HG03558 (cell line): ENCODE results near the gene CPSF3.

Source experiments
- ATAC-seq: cut with Tn5 transposase; IDR thresholded peaks from one replicate; pipeline ENCODE4 v1.9.1; 2021; ENCODE audit warnings: moderate number of reproducible peaks; ENCODE audit not compliant: unreplicated experiment; ENCODE audit errors: extremely low read depth

Gene CPSF3

DNA sequence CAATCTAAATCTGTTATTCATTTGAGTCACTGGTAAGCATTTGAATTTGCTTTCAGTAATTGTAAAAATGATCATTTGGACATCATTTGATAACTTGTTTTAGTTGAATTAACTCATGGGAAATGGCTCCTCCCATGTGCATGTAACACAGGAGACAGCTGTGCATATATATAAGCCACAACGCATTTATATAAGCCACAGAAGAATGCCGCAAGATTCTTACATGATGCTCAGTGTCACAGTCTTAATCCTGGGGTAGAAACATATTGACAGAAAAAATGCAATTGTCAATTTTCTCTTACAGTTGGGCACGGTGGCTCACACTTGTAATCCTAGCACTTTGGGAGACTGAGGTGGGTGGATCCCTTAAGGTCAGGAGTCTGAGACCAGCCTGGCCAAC lies 37.6 kb downstream of the CPSF3 start:
- no peak for ATAC-seq

DNA sequence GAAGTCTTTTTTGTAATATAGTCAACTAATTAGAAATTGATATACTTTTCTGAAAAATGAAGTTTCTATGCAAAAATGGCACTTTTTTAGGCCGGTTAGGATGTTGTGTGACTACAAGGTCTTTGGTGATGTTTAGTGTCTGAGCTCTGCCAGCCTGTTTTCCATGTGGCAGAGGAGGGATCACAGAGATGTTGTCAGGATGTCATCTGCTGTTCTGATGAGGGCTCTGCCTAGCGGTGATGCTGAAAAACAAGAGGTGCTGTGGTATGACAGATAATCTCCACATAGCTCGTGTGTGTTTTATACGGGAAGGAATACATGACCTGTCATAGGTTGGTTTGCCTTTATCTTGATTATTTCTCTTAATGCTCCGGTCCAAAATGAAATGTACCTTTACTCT lies 38.9 kb downstream of the CPSF3 start:
- ATAC-seq, result no peak

DNA sequence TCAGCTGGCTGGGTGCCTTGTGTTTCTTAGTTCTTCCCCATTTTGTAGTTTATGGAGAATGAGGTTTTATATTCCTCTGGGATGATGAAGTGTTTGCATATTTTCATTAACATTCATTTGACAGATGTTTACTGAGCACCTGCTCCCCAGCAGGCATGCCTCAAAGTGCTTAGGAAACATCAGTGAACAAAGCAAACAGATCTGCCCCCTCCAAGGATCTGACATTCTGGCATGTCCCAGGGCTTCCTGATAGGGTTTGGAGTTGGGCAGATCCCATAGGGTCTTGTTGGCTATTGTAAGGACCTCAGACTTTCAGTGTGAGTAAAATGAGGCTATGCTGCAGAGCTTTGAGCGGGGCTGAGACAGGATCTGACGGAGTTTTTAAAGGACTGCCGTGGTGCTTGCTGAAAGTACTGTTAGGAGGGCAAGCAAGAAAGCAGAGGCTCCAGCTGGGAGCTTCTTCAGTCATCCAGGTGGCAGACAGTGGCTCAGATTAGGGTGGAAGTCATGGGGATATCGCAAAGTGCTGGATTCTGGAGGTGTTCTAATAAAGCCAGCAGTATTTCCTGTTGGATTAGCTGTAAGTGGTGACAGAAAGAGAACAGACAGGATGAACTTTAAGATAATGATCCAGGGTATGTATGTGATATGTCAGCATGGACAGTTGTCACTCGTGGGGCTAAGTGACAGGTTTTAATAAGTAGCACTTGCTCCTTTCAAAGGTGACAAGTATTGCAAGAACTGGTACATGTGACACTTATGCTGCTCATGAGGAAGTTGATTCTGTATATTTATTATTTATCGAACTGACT lies 39.6 kb downstream of the CPSF3 start:
- no peak for ATAC-seq

DNA sequence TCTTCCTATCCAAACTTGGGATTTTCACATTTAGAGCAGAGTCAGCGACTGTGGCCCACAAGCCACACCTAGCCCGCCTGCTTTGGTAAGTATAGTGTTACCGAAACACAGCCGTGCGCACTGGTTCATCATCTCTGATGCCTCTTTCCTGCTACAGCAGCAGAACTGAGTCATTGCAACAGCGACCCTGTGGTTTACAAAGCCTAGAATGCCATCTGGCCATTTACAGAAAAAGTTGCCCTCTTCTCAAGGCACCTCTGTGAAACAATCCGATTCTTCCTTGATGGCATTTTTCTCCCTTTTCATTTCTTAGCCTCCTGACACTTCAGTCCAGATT lies 40.2 kb downstream of the CPSF3 start:
- no peak for ATAC-seq

DNA sequence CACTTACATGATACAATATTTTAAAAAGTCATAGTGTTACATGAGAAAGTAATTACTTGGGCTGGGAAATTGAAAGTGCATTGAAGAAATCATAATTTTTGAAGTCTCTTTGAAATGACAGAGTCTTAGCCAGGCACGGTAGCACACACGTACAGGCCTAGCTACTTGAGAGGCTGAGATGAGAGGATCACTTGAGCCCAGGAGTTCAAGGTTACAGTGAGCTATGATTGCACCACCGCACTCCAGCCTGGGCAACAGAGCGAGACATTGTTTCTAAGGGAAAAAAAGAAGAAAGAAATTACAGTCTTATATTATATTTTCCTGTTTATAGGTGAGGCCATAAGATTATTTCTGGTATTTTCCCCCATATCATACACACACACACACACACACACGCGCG lies 41.7 kb downstream of the CPSF3 start:
- ATAC-seq, result no peak

DNA sequence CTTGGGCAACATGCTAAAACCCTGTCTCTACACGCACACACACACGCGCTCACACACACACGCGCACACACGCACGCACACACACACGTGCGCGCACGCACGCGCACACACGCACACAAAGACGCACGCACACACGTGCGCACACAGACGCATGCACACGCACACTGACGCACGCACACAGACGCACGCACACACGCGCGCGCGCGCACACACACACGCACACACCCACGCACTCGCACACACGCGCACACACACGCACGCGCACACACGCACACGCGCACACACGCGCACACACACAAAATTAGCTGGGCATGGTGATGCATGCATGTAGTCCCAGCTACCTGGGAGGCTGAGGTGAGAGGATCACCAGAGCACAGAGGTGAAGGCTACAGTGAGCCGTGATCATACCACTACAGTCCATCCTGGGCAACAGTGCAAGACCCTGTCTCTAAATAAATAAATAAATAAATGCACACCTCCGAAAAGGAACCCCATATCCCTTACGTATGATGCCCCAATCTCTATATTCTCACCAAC lies 42.8 kb downstream of the CPSF3 start:
- ATAC-seq, result no peak

DNA sequence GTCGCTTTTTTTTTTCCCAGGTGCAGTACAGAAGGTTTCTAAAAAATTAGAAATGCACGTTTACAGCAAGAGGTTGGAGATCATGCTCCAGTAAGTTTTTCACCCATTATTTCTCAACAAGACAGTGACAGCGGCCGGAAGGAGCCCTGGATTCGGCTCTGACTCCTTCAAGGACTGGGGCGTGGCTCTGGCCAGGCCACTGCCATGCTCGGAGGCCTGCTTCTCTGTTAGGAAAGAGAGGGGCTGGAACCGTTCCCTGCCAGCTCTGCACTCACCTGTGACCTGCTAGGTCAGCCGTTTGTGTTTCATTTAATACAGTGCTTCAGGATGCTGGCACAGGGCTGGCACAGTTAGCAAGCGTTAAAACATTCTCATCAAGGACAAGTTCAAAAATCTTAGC lies 44.2 kb downstream of the CPSF3 start:
- no peak for ATAC-seq

DNA sequence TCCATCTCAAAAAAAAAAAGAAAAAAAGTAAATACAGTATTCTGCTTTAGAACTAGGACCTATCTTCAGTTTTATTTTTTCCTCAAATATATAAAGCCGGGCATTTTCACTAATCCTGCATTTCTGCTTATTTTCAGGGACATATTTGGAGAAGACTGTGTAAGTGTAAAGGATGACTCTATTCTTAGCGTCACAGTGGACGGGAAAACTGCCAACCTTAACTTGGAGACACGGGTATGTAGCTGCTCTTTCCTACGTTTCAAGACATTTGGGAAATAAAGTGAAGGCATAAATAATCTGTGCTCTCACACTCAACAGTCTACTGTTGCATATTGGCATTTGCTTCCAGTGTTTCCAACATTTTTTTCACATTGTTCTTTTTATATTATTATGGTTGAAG lies 47.8 kb downstream of the CPSF3 start:
- no peak for ATAC-seq

DNA sequence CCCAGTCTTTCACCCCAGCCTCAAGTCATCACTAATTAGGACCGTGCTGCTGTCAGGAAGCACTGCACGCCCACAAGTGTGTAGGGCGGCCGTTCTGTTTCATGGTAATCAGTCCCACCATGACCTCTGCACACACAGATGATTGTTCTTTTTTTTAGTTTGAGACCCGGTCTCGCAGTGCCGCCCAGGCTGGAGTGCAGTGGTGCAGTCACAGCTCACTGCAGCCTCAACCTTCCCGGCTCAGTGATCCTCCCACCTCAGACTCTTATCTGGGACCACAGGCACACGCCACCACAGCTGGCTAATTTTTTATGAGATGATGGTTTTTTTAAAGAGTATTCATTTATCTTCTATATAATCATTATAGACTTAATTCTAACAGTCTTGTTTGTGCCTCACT lies 49.1 kb downstream of the CPSF3 start:
- no peak for ATAC-seq

DNA sequence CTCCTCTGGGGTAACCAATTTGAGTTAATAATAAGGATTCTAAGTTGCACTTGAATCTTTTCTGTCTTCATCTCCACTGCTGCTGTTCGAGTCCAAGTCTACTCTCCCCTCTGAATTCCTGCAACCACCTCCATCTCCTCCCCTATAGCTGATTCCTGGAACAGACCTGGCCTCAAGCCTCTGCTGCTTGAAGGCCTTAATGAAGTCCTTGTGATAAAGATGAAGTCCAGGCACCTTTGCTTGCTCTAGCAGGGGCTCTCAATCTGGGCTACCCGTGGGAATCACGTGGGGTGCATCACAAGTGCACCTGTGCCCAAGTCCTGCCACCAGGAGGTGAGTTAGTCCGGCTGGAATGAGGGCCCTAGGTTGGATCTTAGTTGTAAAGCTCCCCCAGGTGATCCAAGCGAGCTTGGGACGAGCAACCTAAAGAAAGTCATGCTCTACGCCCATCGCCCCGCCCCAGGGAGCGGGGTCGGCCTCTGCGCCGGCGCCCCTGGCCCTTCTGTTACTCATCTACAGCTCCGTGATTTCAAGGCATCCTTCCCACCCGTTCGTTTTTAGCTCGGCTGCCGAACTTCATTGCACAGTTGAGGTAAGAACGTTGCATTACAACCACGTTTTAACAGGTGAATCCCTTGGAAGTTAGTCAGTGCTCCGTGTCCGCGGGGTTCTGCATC lies 50.0 kb downstream of the CPSF3 start:
- no peak for ATAC-seq

DNA sequence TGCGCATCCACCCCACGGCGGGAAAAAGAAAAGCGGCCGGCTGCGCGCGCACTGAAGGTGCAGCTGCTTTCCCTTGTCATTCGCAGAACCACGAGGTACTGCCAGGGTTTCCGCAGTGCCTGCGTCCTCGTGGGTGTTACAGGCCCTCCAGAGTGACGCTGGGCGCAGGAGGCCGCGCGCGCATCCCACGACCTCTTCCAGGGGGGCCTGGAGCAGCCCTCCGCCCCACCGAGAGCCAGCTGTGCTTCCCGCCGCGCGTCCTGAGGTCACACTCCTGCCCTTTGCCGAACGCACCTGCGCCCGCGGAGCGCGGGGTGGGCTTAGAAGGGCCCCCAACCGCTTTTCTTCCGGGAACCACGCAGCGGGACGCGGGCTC lies 50.5 kb downstream of the CPSF3 start:
- peak; percentile 6 for ATAC-seq

DNA sequence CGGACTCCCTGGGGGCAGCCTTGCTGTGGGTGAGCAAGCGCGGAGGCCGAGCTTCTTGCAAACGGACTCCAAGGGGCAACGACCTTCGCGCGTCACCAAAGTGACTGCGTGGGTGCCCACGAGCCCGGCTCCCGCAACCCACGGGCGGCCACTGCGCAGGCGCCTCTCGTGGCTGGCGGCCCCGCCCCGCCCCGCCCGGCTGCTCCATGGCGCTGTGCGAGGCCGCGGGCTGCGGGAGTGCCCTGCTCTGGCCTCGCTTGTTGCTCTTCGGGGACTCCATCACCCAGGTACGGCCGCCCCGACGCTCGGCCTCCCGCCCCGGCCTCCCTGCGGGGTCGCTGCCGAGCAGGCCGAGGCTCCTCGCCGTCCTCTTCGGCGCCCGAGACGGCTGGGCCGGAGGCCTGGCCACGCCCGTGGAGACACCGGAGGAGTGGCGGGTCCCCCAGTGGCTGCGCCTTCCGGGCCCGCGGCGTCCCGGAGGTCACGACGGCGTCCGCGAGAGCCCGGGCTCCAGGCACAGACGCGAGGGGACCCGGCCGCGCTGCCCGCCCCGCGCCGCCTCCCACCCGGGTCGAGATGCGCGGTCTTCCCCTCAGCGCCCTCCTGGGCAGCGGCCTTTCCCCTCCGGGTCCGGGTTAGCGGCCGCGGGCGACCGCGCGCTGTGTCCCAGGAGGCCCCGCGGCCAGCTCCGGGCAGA lies 51.1 kb downstream of the CPSF3 start, which contains the start of gene IAH1:
TSS of gene IAH1 (plus strand) at position 191 of the 697 bp plus-strand sequence. CDS start at position 207, 16 bp downstream.
- ATAC-seq, result peak; percentile 58

DNA sequence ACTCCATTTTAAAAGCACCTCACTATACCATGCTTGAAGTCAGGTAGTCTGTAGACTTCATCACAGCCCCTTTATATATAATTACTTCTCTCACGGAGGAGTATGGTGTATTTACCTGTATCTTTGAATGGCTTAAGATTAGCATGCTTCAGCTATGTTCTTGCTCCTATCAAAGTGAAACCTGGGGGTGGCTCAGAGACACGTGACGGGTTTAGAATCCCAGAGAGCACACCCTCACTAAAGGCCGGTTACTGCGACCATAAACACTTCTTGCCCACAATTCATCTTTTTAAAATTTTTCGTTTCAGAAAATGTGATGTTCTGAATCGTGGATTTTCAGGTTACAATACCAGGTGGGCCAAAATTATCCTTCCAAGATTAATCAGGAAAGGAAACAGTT lies 54.5 kb downstream of the CPSF3 start:
- ATAC-seq, result no peak

DNA sequence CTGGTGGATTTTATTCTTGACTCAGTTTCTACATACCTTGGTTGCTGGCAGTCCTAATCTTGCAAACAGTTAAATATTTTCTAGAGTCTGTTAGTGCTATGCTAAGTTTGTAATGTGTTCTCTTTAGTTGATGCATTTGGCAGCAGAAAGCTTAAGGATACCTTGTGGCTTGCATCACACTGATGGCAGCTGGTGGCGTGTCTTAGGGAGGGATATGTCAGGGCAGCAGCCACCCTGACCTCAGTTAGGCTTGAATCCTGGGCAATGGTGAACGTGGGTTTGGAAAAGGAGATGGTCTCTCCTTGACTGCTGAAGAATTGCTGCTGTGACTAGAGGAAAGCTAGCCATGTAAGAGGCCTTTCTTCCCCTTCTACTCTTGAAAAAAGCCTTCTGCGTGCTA lies 55.1 kb downstream of the CPSF3 start:
- ATAC-seq, result no peak

DNA sequence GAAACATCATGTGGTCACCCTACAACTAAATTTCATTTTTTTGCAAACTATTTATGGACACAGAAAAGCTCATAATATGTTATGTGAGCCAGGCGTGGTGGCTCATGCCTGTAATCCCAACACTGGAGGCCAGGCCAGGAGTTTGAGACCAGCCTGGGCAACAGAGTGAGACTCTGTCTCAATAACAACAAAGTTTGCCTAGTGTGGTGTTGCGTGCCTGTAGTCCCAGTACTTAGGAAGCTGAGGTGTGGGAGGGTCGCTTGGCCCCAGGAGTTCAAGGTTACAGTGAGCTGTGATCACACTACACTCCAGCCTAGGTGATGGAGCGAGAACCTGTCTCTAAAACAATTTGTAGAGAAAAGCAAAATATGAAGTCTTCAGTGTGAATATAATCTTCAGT lies 56.7 kb downstream of the CPSF3 start:
- no peak for ATAC-seq

DNA sequence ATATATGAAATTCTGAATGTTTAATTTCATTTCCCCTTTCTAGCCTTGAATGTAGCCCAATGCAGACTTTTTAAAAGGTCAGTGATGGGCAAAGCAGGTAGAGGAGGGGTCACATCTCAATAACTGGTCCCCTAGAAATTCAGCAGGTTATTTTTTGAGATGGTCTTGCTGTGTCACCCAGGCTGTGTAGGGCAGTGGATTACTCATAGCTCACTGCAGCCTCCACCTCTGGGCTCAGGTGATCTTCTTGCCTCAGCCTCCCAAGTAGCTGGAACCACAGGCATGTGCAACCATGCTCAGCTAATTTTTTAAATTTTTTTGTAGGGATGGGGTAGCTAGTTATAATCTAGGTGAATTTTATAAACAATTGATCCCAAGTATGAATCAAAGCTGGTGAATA lies 59.7 kb downstream of the CPSF3 start:
- no peak for ATAC-seq

DNA sequence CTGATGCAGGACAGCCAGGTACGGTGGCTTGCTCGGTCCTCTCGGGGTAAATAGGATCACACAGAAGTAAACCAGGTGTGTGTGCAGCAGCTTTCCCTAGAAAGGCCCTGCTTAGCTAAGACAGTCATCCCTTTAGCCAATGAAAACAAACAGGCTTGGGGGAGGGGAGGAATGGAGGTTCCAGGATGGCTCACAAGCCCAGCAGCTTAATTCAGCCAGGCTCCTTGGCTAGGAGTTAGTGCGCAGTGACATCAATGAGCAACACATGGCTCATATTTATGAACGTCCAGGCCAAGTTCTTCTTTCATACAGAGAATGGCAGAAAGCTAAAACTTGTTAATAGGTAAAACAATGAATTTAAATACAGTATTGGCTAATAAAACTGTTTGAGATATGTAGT lies 61.1 kb downstream of the CPSF3 start:
- no peak for ATAC-seq

DNA sequence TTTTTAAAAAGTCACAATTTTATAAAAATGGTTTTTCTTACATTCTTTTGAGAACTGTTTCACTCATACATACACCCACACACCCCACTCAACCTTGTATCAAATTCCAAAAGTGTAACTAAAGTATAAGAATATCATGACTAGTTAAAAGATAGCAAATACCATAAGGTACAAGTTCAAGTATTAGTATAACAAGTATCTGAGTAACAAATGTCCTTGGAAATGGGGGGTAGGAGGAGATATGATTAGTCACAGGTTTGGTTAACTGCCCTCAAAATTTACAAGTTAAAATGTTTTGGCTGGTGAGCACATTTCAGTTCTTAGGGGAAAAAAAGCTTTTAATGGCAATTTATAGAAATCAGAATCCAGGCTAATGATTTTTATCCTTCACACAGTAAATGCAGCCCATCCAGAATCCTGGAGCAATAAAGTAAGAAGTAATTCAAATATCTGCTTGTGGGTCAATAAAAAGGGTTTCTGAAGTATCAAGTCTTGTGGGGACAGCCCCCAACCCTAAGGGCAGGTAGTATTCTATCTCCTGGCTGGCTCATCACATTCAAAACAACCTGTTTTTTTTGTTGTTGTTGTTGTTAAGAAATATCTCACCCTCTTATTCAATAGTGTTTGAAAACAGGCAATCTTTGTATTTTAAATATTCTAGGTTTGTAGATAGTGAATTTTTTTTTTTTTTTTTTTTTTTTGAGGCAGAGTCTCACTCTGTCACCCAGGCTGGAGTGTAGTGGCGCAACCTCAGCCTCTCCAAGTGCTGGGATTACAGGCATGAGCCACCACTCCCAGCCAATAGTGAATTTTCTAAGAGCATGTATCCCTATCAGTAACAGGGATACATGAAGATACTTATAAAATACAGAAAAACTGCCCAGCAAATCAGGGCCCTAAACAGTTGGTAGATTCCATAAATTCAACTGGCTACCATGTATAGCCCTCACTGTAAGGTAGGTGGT lies 65.4 kb downstream of the CPSF3 start:
- ATAC-seq, result no peak

DNA sequence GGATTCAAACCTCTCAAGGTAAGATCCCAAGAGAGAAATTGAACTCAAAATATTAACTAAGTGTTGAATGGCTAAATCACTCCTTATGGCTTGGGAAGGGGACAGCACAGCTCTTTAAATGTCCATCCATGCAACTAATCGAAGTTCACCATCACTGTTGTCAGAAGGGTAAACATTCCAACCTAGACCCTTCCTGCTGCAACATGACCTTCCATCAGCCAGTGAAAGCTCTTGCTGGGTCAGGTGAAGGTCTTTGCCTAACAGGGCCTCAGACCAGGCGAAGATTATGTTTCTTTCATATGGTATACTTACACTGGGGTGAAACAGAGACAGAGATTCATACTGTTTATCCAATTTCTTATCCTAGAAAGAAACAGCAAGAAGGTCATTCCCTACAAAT lies 67.3 kb downstream of the CPSF3 start:
- no peak for ATAC-seq

DNA sequence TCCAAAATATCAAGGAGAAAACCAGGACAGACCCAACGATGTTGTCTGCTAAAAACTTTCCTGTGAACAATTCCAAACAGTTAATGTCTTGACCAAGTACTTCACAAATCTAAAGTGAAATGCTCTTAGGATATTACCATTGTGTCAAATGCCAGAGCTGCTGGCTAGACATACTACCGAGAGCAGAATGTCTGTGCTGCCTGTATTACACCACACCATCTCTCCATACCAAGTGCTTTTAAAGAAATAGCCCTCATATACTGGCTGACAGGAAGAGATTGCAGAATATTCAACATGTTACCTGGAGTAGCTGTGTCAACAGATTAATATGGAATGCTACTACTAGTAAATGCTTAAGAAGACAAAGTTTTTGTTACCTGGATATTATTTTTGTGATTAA lies 69.5 kb downstream of the CPSF3 start:
- ATAC-seq, result no peak
